GM12878 (cell line): Measurements from ENCODE around the gene PSMD4. TPM values are rescaled to one million over a fixed set of nuclear protein-coding genes. Genes with fewer than 3 reads are reported as not detected.

Experiments used
- ATAC-seq: fragments of 200-7000 bp; cut with Tn5 transposase; 3 replicates; pipeline ENCODE4 v1.9.1; 2020; ENCODE audit warnings: mild to moderate bottlenecking, moderate library complexity
- BruUV-seq: library from RNA; stranded (reverse); fragments of 400-500 nt; replicated peaks from 2 replicates; lab custom pipeline; 2021; lab: Mats Ljungman, UMichigan
- CTCF ChIA-PET: fragments of 300-600 bp; sonication (Branson Sonifier 250); formaldehyde crosslinking; extraction: SDS; loops from one replicate; lab custom pipeline; 2021; ENCODE audit warnings: inconsistent platforms; lab: Yijun Ruan, JAX
- POLR2A ChIA-PET: fragments of 350-600 bp; formaldehyde crosslinking; extraction: SDS; loops from one replicate; lab custom pipeline; 2021; ENCODE audit warnings: inconsistent platforms; lab: Charles Lee
- RAD21 ChIA-PET: fragments of 300-600 bp; sonication (Branson Sonifier 250); formaldehyde crosslinking; loops from one replicate; lab custom pipeline; 2023; ENCODE audit warnings: antibody characterized with exemption; ENCODE audit not compliant: unreplicated experiment; lab: Charles Lee
- SMC1A ChIA-PET: fragments of 300-600 bp; sonication (Branson Sonifier 250); formaldehyde crosslinking; loops from one replicate; lab custom pipeline; 2023; ENCODE audit not compliant: unreplicated experiment, uncharacterized antibody; lab: Charles Lee
- DNase-seq: peaks from one replicate; pipeline ENCODE4 v3.0.0-alpha.2; 2011; ENCODE audit warnings: low read depth, low spot score
- FAIRE-seq: peaks from 3 replicates; lab custom pipeline; 2011; peaks lifted over from hg19 to GRCh38; lab: Jason Lieb, UNC
- H2AFZ ChIP-seq: 2 replicates; pipeline ENCODE4 v1.6.0; 2011; ENCODE audit warnings: low read depth, low read length, control low read depth; ENCODE audit not compliant: control insufficient read depth
- H3K27ac ChIP-seq: 2 replicates; pipeline ENCODE4 v1.5.1; 2011; ENCODE audit warnings: control low read depth; ENCODE audit not compliant: control insufficient read depth, insufficient read depth
- H3K27me3 ChIP-seq, 2 experiments: replicated peaks in 1 of 2; 2 replicates each; pipeline versions ENCODE4 v1.6.0 to v1.6.1; 2011; ENCODE audit warnings: low read length in 1 of 2; ENCODE audit not compliant: control insufficient read depth in 2 of 2, insufficient read depth in 2 of 2
- H3K36me3 ChIP-seq, 2 experiments: 2 replicates each; pipeline ENCODE4 v1.5.1; 2011; ENCODE audit warnings: low read length in 1 of 2; ENCODE audit not compliant: control insufficient read depth in 2 of 2, insufficient read depth in 2 of 2
- H3K4me1 ChIP-seq: 2 replicates; pipeline ENCODE4 v1.6.1; 2011; ENCODE audit warnings: mild to moderate bottlenecking, low read length, moderate library complexity, mixed read lengths; ENCODE audit not compliant: control insufficient read depth, insufficient read depth
- H3K4me2 ChIP-seq: 2 replicates; pipeline ENCODE4 v1.6.0; 2011; ENCODE audit warnings: control low read depth; ENCODE audit not compliant: control insufficient read depth, insufficient read depth
- H3K4me3 ChIP-seq: fragments of 200-600 bp; sonication (generic); 2 replicates; pipeline ENCODE4 v1.5.1; 2016
- H3K79me2 ChIP-seq: 2 replicates; pipeline ENCODE4 v1.6.0; 2011; ENCODE audit warnings: low read length; ENCODE audit not compliant: control insufficient read depth, insufficient read depth
- H3K9ac ChIP-seq: 2 replicates; pipeline ENCODE4 v1.8.0; 2011; ENCODE audit warnings: low read length, control low read depth, mixed read lengths; ENCODE audit not compliant: control insufficient read depth, insufficient read depth
- H3K9me3 ChIP-seq: replicated peaks from 3 replicates; pipeline ENCODE4 v1.5.1; 2011; ENCODE audit warnings: mild to moderate bottlenecking, low read length; ENCODE audit not compliant: control insufficient read depth, insufficient read depth
- H4K20me1 ChIP-seq: 2 replicates; pipeline ENCODE4 v1.6.0; 2011; ENCODE audit not compliant: control insufficient read depth, insufficient read depth
- BACH1 ChIP-seq: fragments of 450-650 bp; IDR thresholded peaks from 2 replicates; pipeline ENCODE4 v1.6.1; 2017; ENCODE audit warnings: mild to moderate bottlenecking, borderline replicate concordance
- CHD4 ChIP-seq: fragments of 200-600 bp; sonication (generic); IDR thresholded peaks from 2 replicates; pipeline ENCODE4 v1.6.1; 2016; ENCODE audit warnings: mild to moderate bottlenecking
- DPF2 ChIP-seq: fragments of 450-650 bp; IDR thresholded peaks from 2 replicates; pipeline ENCODE4 v1.6.1; 2017; ENCODE audit warnings: mild to moderate bottlenecking
- FOXM1 ChIP-seq: IDR thresholded peaks from 2 replicates; pipeline ENCODE4 v1.6.1; 2012; ENCODE audit warnings: low read depth, mild to moderate bottlenecking, inconsistent platforms, low read length, moderate library complexity
- JUNB ChIP-seq: IDR thresholded peaks from 2 replicates; pipeline ENCODE4 v1.6.1; 2016; ENCODE audit warnings: antibody characterized with exemption, mild to moderate bottlenecking
- LARP7 ChIP-seq: fragments of 450-650 bp; IDR thresholded peaks from 2 replicates; pipeline ENCODE4 v1.6.1; 2017; ENCODE audit warnings: mild to moderate bottlenecking
- NR2F1 ChIP-seq: fragments of 450-650 bp; conservative IDR thresholded peaks from 2 replicates; pipeline ENCODE4 v1.6.1; 2017; ENCODE audit warnings: mild to moderate bottlenecking
- PAX8 ChIP-seq: fragments of 450-650 bp; IDR thresholded peaks from 2 replicates; pipeline ENCODE4 v1.6.1; 2017; ENCODE audit warnings: mild to moderate bottlenecking, moderate library complexity
- RUNX3 ChIP-seq: IDR thresholded peaks from 2 replicates; pipeline ENCODE4 v1.6.1; 2012; ENCODE audit warnings: low read length, inconsistent platforms
- SUPT20H ChIP-seq: IDR thresholded peaks from 2 replicates; pipeline ENCODE4 v1.6.1; 2011; ENCODE audit warnings: low read depth, mild to moderate bottlenecking, low read length, moderate library complexity, borderline replicate concordance; ENCODE audit not compliant: control insufficient read depth
- TCF12 ChIP-seq: IDR thresholded peaks from 2 replicates; pipeline ENCODE4 v1.6.1; 2011; ENCODE audit warnings: low read depth, mild to moderate bottlenecking, low read length
- YY1 ChIP-seq: IDR thresholded peaks from 2 replicates; pipeline ENCODE4 v1.6.1; 2011; ENCODE audit warnings: low read depth, mild to moderate bottlenecking, low read length
- ZBTB11 ChIP-seq: fragments of 450-650 bp; formaldehyde crosslinking; IDR thresholded peaks from 2 replicates; pipeline ENCODE4 v1.5.0; 2022; ENCODE audit warnings: mild to moderate bottlenecking, missing genetic modification characterization
- ZNF207 ChIP-seq: fragments of 450-650 bp; IDR thresholded peaks from 2 replicates; pipeline ENCODE4 v1.6.1; 2014; ENCODE audit warnings: antibody characterized with exemption, mild to moderate bottlenecking, borderline replicate concordance
- ZNF622 ChIP-seq: fragments of 450-650 bp; IDR thresholded peaks from 2 replicates; pipeline ENCODE4 v1.6.1; 2017; ENCODE audit warnings: mild to moderate bottlenecking, inconsistent platforms
- WGBS: methylation state at CpG from one replicate; pipeline ENCODE4 v1.1.6; 2016; ENCODE audit warnings: low lambda C conversion rate; ENCODE audit not compliant: insufficient replicate concordance, insufficient coverage; ENCODE audit errors: missing lambda C conversion rate; 5-methylcytosine and 5-hydroxymethylcytosine counted together
- in situ Hi-C: fragments of 300-500 bp; cut with MboI; formaldehyde crosslinking; loops from 9 replicates; pipeline ENCODE4 v1.14.3; 2018; ENCODE audit warnings: mixed read lengths
- intact Hi-C: fragments of 100-400 bp; cut with micrococcal nuclease; formaldehyde crosslinking; loops from one replicate; pipeline ENCODE4 v1.14.2; 2022; ENCODE audit not compliant: unreplicated experiment
- polyA plus RNA-seq, 11 experiments: library from polyadenylated mRNA; depleted of rRNA in 4 of 11; unstranded in 6 of 11; stranded (reverse) in 5 of 11; fragments of >200 nt; fragmentation: Nextera tagmentation in 4 of 11; fragmentation: Illumina TruSeq in 1 of 11; extraction: Ambion mirVana in 4 of 11; extraction: Trizol in 1 of 11; gene quantifications; 1 replicate in 1 of 11; 2 replicates in 10 of 11; pipeline versions ENCODE4 v1.2.1 to v1.2.3, GENCODE V29; 2011 to 2016; ENCODE audit warnings: inconsistent platforms in 2 of 11, missing spikeins in 2 of 11, low read depth in 1 of 11
- total RNA-seq, 4 experiments: library from RNA; depleted of rRNA in 3 of 4; stranded (reverse); fragments of >200 nt in 3 of 4; fragmentation: Illumina TruSeq in 1 of 4; extraction: Trizol in 1 of 4; gene quantifications; 2 replicates each; pipeline versions ENCODE4 v1.2.1 to v1.2.3, GENCODE V29; 2013 to 2021
- TF ChIP-seq, protein P1 (sequence below): IDR thresholded peaks from 2 replicates; pipeline ENCODE4 v1.6.1; 2011; ENCODE audit warnings: borderline replicate concordance, low read depth, mild to moderate bottlenecking, moderate library complexity, low read length; ENCODE audit not compliant: insufficient read depth, poor library complexity, severe bottlenecking
- TF ChIP-seq, protein P2 (sequence below): IDR thresholded peaks from 2 replicates; pipeline ENCODE4 v1.6.1; 2011; ENCODE audit warnings: low read depth, mild to moderate bottlenecking, low read length, moderate library complexity, borderline replicate concordance; ENCODE audit errors: extremely low read depth

PSMD4 gene
- total and polyA plus RNA-seq, 10 of the 15 experiments (the other 5 are each of a cell fraction or from before 2014, with no cell fraction given): 129 to 281 (median 188) TPM

- TF ChIP-seq TCF12 (no peak), FOXM1 (no peak), DPF2 (no peak), JUNB (no peak), SUPT20H (no peak), ZBTB11 (CRISPR knock-in tag) (no peak), LARP7 (no peak), NR2F1 (no peak), CHD4 (no peak), BACH1 (no peak), ZNF207 (no peak), PAX8 (no peak), RUNX3 (no peak), YY1 (no peak), ZNF622 (no peak)
- TF ChIP-seq, protein P1, sequence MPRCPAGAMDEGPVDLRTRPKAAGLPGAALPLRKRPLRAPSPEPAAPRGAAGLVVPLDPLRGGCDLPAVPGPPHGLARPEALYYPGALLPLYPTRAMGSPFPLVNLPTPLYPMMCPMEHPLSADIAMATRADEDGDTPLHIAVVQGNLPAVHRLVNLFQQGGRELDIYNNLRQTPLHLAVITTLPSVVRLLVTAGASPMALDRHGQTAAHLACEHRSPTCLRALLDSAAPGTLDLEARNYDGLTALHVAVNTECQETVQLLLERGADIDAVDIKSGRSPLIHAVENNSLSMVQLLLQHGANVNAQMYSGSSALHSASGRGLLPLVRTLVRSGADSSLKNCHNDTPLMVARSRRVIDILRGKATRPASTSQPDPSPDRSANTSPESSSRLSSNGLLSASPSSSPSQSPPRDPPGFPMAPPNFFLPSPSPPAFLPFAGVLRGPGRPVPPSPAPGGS: no peak
- TF ChIP-seq, protein P2, sequence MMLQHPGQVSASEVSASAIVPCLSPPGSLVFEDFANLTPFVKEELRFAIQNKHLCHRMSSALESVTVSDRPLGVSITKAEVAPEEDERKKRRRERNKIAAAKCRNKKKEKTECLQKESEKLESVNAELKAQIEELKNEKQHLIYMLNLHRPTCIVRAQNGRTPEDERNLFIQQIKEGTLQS: no peak
- TF ChIP-seq, all 136 proteins: peak for 0
- intact Hi-C loops: no loop called here
- H3K4me3 ChIP-seq: no peak overlapping the region
- H3K27me3 ChIP-seq: no peaks in the 10 kb centered on the region
- ChIA-PET SMC1A (interaction anchor here (1.1 to 2.2 kb wide), 2 partner anchors 15 to 45 kb away, joined by 4 to 7 read pairs; no protein-coding TSS in a partner anchor), RAD21 (no interaction called here), POLR2A (interaction anchor here (0.5 to 0.7 kb wide), 3 partner anchors 37 to 53 kb away, joined by 3 to 4 read pairs (median 3); no protein-coding TSS in a partner anchor), CTCF (interaction anchor here (1.3 to 5.0 kb wide), 3 partner anchors 17 to 104 kb away, joined by 3 to 40 read pairs (median 6); no protein-coding TSS in a partner anchor)
- in situ Hi-C loops: loop anchor here (10.0 kb wide), 1 partner anchor 540 kb away; the partner anchor contains the start of genes C2CD4D and RORC
- no peak for DNase-seq
- H2AFZ ChIP-seq: no peak overlapping the region
- H3K9ac ChIP-seq: no peak overlapping the region
- H3K79me2 ChIP-seq: no peaks in the 10 kb centered on the region
- H3K36me3 ChIP-seq: peaks cover 28 to 36% of the 10 kb centered on the region in 2 experiments
- no peak overlapping the region for H3K4me2 ChIP-seq
- FAIRE-seq: no peak
- WGBS: 33% methylated on average over 2 of the region's 2 CpGs
- H4K20me1 ChIP-seq: no peaks in the 10 kb centered on the region
- no peaks in the 10 kb centered on the region for H3K4me1 ChIP-seq
- no peaks in the 10 kb centered on the region for H3K9me3 ChIP-seq
- no peak for ATAC-seq
- no TSS peak for BruUV-seq
- no peak overlapping the region for H3K27ac ChIP-seq
Measured at GRCh38 chr1:151294742-151295462, 40.4 kb downstream of the PSMD4 start.
